Uterus (tissue), 4 donors: ENCODE measurements around the gene PKNOX2. TPM values are rescaled to one million over a fixed set of nuclear protein-coding genes. Genes with fewer than 3 reads are reported as not detected.

Source experiments
- DNase-seq, 2 donors: peaks; one replicate each; pipeline ENCODE4 v3.0.0-alpha.2; 2019 to 2020
- H3K27ac ChIP-seq, 2 donors: fragments of 200-600 bp; sonication (generic); 1 replicate in 1 of 2; 2 replicates in 1 of 2; pipeline ENCODE4 v1.5.1; 2016 to 2018
- H3K27me3 ChIP-seq, 2 donors: fragments of 200-600 bp; sonication (generic); one replicate each; pipeline ENCODE4 v1.5.1; 2018 to 2019; ENCODE audit warnings: control low read depth in 1 of 2
- H3K36me3 ChIP-seq, 2 donors: fragments of 200-600 bp; sonication (generic); one replicate each; pipeline ENCODE4 v1.5.1; 2019; ENCODE audit warnings: control low read depth in 1 of 2
- H3K4me1 ChIP-seq, 2 donors: fragments of 200-600 bp; sonication (generic); one replicate each; pipeline ENCODE4 v1.5.1; 2018 to 2019; ENCODE audit warnings: control low read depth in 1 of 2
- H3K4me3 ChIP-seq, 2 donors: fragments of 200-600 bp; sonication (generic); 1 replicate in 1 of 2; 2 replicates in 1 of 2; pipeline ENCODE4 v1.5.1; 2018 to 2019; ENCODE audit warnings: mild to moderate bottlenecking in 1 of 2
- H3K9me3 ChIP-seq, 2 donors: fragments of 200-600 bp; sonication (generic); one replicate each; pipeline ENCODE4 v1.5.1; 2019; ENCODE audit warnings: control low read depth in 1 of 2
- CTCF ChIP-seq, 4 experiments: fragments of 200-600 bp in 2 of 4; fragments of 450-650 bp in 2 of 4; sonication (generic) in 2 of 4; IDR thresholded peaks; one replicate each; pipeline ENCODE4 v1.5.1; 2016 to 2019; ENCODE audit warnings: antibody characterized with exemption in 4 of 4, mild to moderate bottlenecking in 2 of 4, moderate library complexity in 1 of 4
- POLR2A ChIP-seq, 2 donors: fragments of 450-650 bp; IDR thresholded peaks; one replicate each; pipeline ENCODE4 v1.6.1; 2016; ENCODE audit warnings: antibody characterized with exemption in 2 of 2, mild to moderate bottlenecking in 1 of 2, moderate library complexity in 1 of 2
- intact Hi-C: fragments of 100-400 bp; cut with DNase I; formaldehyde crosslinking; loops from one replicate; pipeline ENCODE4 v1.15.1; 2023; ENCODE audit warnings: low total_unique reads
- total RNA-seq, 4 donors: library from RNA; depleted of rRNA in 3 of 4; stranded (reverse); fragments of >200 nt in 3 of 4; gene quantifications; one replicate each; pipeline versions ENCODE4 v1.1.0 to v1.2.4, GENCODE V29; 2014 to 2023
- donor health status: DM: yes; HTN: yes; CAD: no.

The PKNOX2 gene
- total RNA-seq, 4 donors from 2014 or later, result 0.29 to 22.7 (median 3.3) TPM

GRCh38 chr11:125378083-125378482 is 213.5 kb downstream of the PKNOX2 start:
- Histone ChIP-seq H3K4me1 (no peaks in the 10 kb centered on the region), H3K27me3 (no peaks in the 10 kb centered on the region), H3K27ac (no peak overlapping the region), H3K36me3 (no peaks in the 10 kb centered on the region), H3K4me3 (no peak overlapping the region), H3K9me3 (no peaks in the 10 kb centered on the region)
- intact Hi-C loops, result no loop called here
- TF ChIP-seq CTCF (IDR thresholded peaks at IDR 0.05) (no peak), POLR2A (IDR thresholded peaks at IDR 0.05) (no peak)
- no peak for DNase-seq

- H3K9me3 ChIP-seq, result no peaks in the 10 kb centered on the region
- no peaks in the 10 kb centered on the region for H3K27me3 ChIP-seq
- H3K27ac ChIP-seq, result no peak overlapping the region
- no peak overlapping the region for H3K4me3 ChIP-seq
- intact Hi-C loops, result no loop called here
- TF ChIP-seq POLR2A (IDR thresholded peaks at IDR 0.05), result no peak
- no peak for TF ChIP-seq CTCF (IDR thresholded peaks at IDR 0.05)
- no peak for DNase-seq
- H3K4me1 ChIP-seq, result no peaks in the 10 kb centered on the region
- H3K36me3 ChIP-seq, result no peaks in the 10 kb centered on the region
Measured at GRCh38 chr11:125378571-125378970, 214.0 kb downstream of the PKNOX2 start.

- intact Hi-C loops, result no loop called here
- no peaks in the 10 kb centered on the region for H3K27me3 ChIP-seq
- no peak overlapping the region for H3K27ac ChIP-seq
- no peaks in the 10 kb centered on the region for H3K4me1 ChIP-seq
- H3K36me3 ChIP-seq, result no peaks in the 10 kb centered on the region
- TF ChIP-seq POLR2A (IDR thresholded peaks at IDR 0.05) (no peak), CTCF (IDR thresholded peaks at IDR 0.05) (no peak)
- no peak for DNase-seq
- no peak overlapping the region for H3K4me3 ChIP-seq
- no peaks in the 10 kb centered on the region for H3K9me3 ChIP-seq
Measured at GRCh38 chr11:125379565-125379964, 215.0 kb downstream of the PKNOX2 start.

GRCh38 chr11:125379981-125380380 is 215.4 kb downstream of the PKNOX2 start:
- H3K4me1 ChIP-seq, result no peaks in the 10 kb centered on the region
- TF ChIP-seq POLR2A (IDR thresholded peaks at IDR 0.05), result no peak
- TF ChIP-seq CTCF (IDR thresholded peaks at IDR 0.05), result no peak
- no peaks in the 10 kb centered on the region for H3K9me3 ChIP-seq
- H3K4me3 ChIP-seq, result no peak overlapping the region
- no peaks in the 10 kb centered on the region for H3K36me3 ChIP-seq
- H3K27ac ChIP-seq, result no peak overlapping the region
- H3K27me3 ChIP-seq, result no peaks in the 10 kb centered on the region
- DNase-seq, result no peak
- intact Hi-C loops, result no loop called here

- Histone ChIP-seq H3K36me3 (no peaks in the 10 kb centered on the region), H3K27ac (no peak overlapping the region), H3K4me1 (no peaks in the 10 kb centered on the region), H3K9me3 (no peaks in the 10 kb centered on the region), H3K27me3 (no peaks in the 10 kb centered on the region), H3K4me3 (no peak overlapping the region)
- no peak for DNase-seq
- intact Hi-C loops, result no loop called here
- TF ChIP-seq CTCF (IDR thresholded peaks at IDR 0.05) (no peak), POLR2A (IDR thresholded peaks at IDR 0.05) (no peak)
Measured at GRCh38 chr11:125380756-125381445, 216.3 kb downstream of the PKNOX2 start.
